Neural progenitor cell (in vitro differentiated cells): Measurements from ENCODE around the gene HYPK. TPM values are rescaled to one million over a fixed set of nuclear protein-coding genes. Genes with fewer than 3 reads are reported as not detected.
"Not testable (repeated sequence)": the region's sequence is repeated elsewhere in the genome, so short reads cannot be mapped to it uniquely, and the experiment has no call there.

Source experiments
- DNase-seq: peaks from one replicate; pipeline ENCODE4 v3.0.0-alpha.2; 2016; ENCODE audit warnings: low spot score
- H2AFZ ChIP-seq: fragments of 200-600 bp; sonication (generic); replicated peaks from 2 replicates; pipeline ENCODE4 v1.6.1; 2016; ENCODE audit warnings: antibody characterized with exemption
- H3F3A ChIP-seq: fragments of 200-600 bp; sonication (generic); 2 replicates; pipeline ENCODE4 v1.6.1; 2016; ENCODE audit warnings: antibody characterized with exemption, low read depth
- H3K27ac ChIP-seq: fragments of 200-600 bp; sonication (generic); 2 replicates; pipeline ENCODE4 v1.5.1; 2016; ENCODE audit warnings: mild to moderate bottlenecking
- H3K27me3 ChIP-seq: fragments of 200-600 bp; sonication (generic); 2 replicates; pipeline ENCODE4 v1.6.1; 2016; ENCODE audit warnings: mild to moderate bottlenecking, moderate library complexity
- H3K36me3 ChIP-seq: fragments of 200-600 bp; sonication (generic); 2 replicates; pipeline ENCODE4 v1.5.1; 2016
- H3K4me1 ChIP-seq: fragments of 200-600 bp; sonication (generic); 2 replicates; pipeline ENCODE4 v1.6.1; 2016; ENCODE audit warnings: mixed run types
- H3K4me2 ChIP-seq: fragments of 200-600 bp; sonication (generic); 2 replicates; pipeline ENCODE4 v1.6.1; 2016
- H3K4me3 ChIP-seq: fragments of 200-600 bp; sonication (generic); 2 replicates; pipeline ENCODE4 v1.5.1; 2016
- H3K79me2 ChIP-seq: fragments of 200-600 bp; sonication (generic); 2 replicates; pipeline ENCODE4 v1.6.1; 2016; ENCODE audit warnings: low read depth
- H3K9ac ChIP-seq: fragments of 200-600 bp; sonication (generic); 2 replicates; pipeline ENCODE4 v1.6.1; 2016
- H3K9me3 ChIP-seq: fragments of 200-600 bp; sonication (generic); 2 replicates; pipeline ENCODE4 v1.5.1; 2016; ENCODE audit warnings: low read depth
- H4K20me1 ChIP-seq: fragments of 200-600 bp; sonication (generic); 2 replicates; pipeline ENCODE4 v1.6.1; 2016; ENCODE audit warnings: low read depth
- H3K27ac Mint-ChIP-seq: 3 replicates; pipeline ENCODE4 v1.8.0; 2021; ENCODE audit warnings: mixed read lengths
- H3K27me3 Mint-ChIP-seq: 2 replicates; pipeline ENCODE4 v1.8.0; 2022; ENCODE audit warnings: low read depth, mild to moderate bottlenecking, inconsistent platforms, moderate library complexity, mixed read lengths; ENCODE audit not compliant: insufficient read depth
- H3K36me3 Mint-ChIP-seq: 3 replicates; pipeline ENCODE4 v1.8.0; 2021; ENCODE audit warnings: mixed read lengths
- H3K4me1 Mint-ChIP-seq: 3 replicates; pipeline ENCODE4 v1.8.0; 2021; ENCODE audit warnings: mixed read lengths
- H3K4me3 Mint-ChIP-seq: 3 replicates; pipeline ENCODE4 v1.8.0; 2021; ENCODE audit warnings: mild to moderate bottlenecking, moderate library complexity, mixed read lengths
- H3K9me3 Mint-ChIP-seq: 3 replicates; pipeline ENCODE4 v1.8.0; 2020; ENCODE audit warnings: mixed read lengths
- CTCF ChIP-seq: fragments of 200-600 bp; sonication (generic); IDR thresholded peaks from 2 replicates; pipeline ENCODE4 v1.5.1; 2017; ENCODE audit warnings: antibody characterized with exemption, mild to moderate bottlenecking
- EZH2 ChIP-seq: fragments of 200-600 bp; sonication (generic); IDR thresholded peaks from 2 replicates; pipeline ENCODE4 v1.6.1; 2017; ENCODE audit warnings: antibody characterized with exemption, mild to moderate bottlenecking, moderate library complexity
- EZH2phosphoT487 ChIP-seq: fragments of 200-600 bp; sonication (generic); IDR thresholded peaks from 2 replicates; pipeline ENCODE4 v1.6.1; 2017; ENCODE audit warnings: antibody characterized with exemption
- total RNA-seq: library from RNA; depleted of rRNA; stranded (reverse); fragments of >200 nt; gene quantifications from 2 replicates; pipeline ENCODE4 v1.2.3, GENCODE V29; 2015; ENCODE audit warnings: low replicate concordance

Gene HYPK
- total RNA-seq, 1 donor from 2014 or later = 8.3 TPM

GRCh38 chr15:43826029-43826507, 25.7 kb downstream of the HYPK start:
- Mint-ChIP-seq H3K27me3 (peaks cover 2% of the 10 kb centered on the region), H3K4me1 (peaks cover 25% of the 10 kb centered on the region), H3K36me3 (peaks cover 15% of the 10 kb centered on the region), H3K9me3 (peaks cover 5% of the 10 kb centered on the region), H3K27ac (no peak overlapping the region), H3K4me3 (peak overlapping the region; percentile 85)
- no peak for DNase-seq
- Histone ChIP-seq H3K4me1 (peaks cover 16% of the 10 kb centered on the region), H3F3A (peaks cover 30% of the 10 kb centered on the region), H3K9me3 (peaks cover 5% of the 10 kb centered on the region), H4K20me1 (no peaks in the 10 kb centered on the region), H3K9ac (no peak overlapping the region), H2AFZ (no peak overlapping the region), H3K27ac (no peak overlapping the region), H3K4me3 (peak overlapping the region; percentile 51), H3K27me3 (no peaks in the 10 kb centered on the region), H3K79me2 (peaks cover 53% of the 10 kb centered on the region), H3K4me2 (peak overlapping the region; percentile 79), H3K36me3 (peaks cover 5% of the 10 kb centered on the region)
- no peak for TF ChIP-seq EZH2

GRCh38 chr15:43826508-43827341, 26.3 kb downstream of the HYPK start, which contains the start of gene WDR76:
WDR76 (plus strand) TSS chr15:43827002; CDS start chr15:43827033, 31 bp downstream.
- H3K9me3 ChIP-seq = peaks cover 5% of the 10 kb centered on the region
- peaks cover 47% of the 10 kb centered on the region for H3K79me2 ChIP-seq
- peak within 1 kb of the TSS; percentile 51 for H3K4me3 ChIP-seq
- H3K27me3 ChIP-seq = no peaks in the 10 kb centered on the region
- peaks cover 5% of the 10 kb centered on the region for H3K9me3 Mint-ChIP-seq
- H3F3A ChIP-seq = peaks cover 30% of the 10 kb centered on the region
- TF ChIP-seq CTCF (no peak), EZH2 (no peak), EZH2phosphoT487 (no peak)
- H3K36me3 ChIP-seq = no peaks in the 10 kb centered on the region
- peak; percentile 93 for DNase-seq
- peaks cover 2% of the 10 kb centered on the region for H3K27me3 Mint-ChIP-seq
- H4K20me1 ChIP-seq = no peaks in the 10 kb centered on the region
- H3K9ac ChIP-seq = no peak within 1 kb of the TSS
- no peak within 1 kb of the TSS for H3K27ac ChIP-seq
- peaks cover 17% of the 10 kb centered on the region for H3K36me3 Mint-ChIP-seq
- H3K4me1 Mint-ChIP-seq = peaks cover 24% of the 10 kb centered on the region
- peaks cover 16% of the 10 kb centered on the region for H3K4me1 ChIP-seq
- no peak within 1 kb of the TSS for H3K27ac Mint-ChIP-seq
- H3K4me3 Mint-ChIP-seq = peak within 1 kb of the TSS; percentile 85
- peak within 1 kb of the TSS; percentile 79 for H3K4me2 ChIP-seq
- H2AFZ ChIP-seq = peak within 1 kb of the TSS; percentile 94

- Histone ChIP-seq H3K9ac (no peak overlapping the region), H3K36me3 (no peaks in the 10 kb centered on the region), H2AFZ (no peak overlapping the region), H3K4me2 (peak overlapping the region; percentile 79), H3K4me3 (peak overlapping the region; percentile 51), H4K20me1 (no peaks in the 10 kb centered on the region), H3K4me1 (peaks cover 13% of the 10 kb centered on the region), H3F3A (peaks cover 30% of the 10 kb centered on the region), H3K27me3 (no peaks in the 10 kb centered on the region), H3K27ac (no peak overlapping the region), H3K79me2 (peaks cover 45% of the 10 kb centered on the region), H3K9me3 (peaks cover 5% of the 10 kb centered on the region)
- Mint-ChIP-seq H3K4me1 (peaks cover 24% of the 10 kb centered on the region), H3K27me3 (peaks cover 2% of the 10 kb centered on the region), H3K9me3 (peaks cover 5% of the 10 kb centered on the region), H3K36me3 (peaks cover 17% of the 10 kb centered on the region), H3K27ac (peak overlapping the region; percentile 1), H3K4me3 (peak overlapping the region; percentile 85)
- peak; percentile 5 for DNase-seq
- TF ChIP-seq CTCF (no peak), EZH2 (no peak), EZH2phosphoT487 (no peak)
Observed at GRCh38 chr15:43828061-43828657, 27.8 kb downstream of the HYPK start.

- not testable (repeated sequence) for DNase-seq
Observed at GRCh38 chr15:43829951-43830540, 29.6 kb downstream of the HYPK start.

GRCh38 chr15:43830691-43831275, 30.4 kb downstream of the HYPK start:
- not testable (repeated sequence) for DNase-seq

More at GRCh38 chr15:43829951-43830540, 29.6 kb downstream of the HYPK start:
- H3K27ac Mint-ChIP-seq, H3K36me3 ChIP-seq, H3K9me3 ChIP-seq, H3K4me3 ChIP-seq, H3K4me3 Mint-ChIP-seq, H2AFZ ChIP-seq, H3K27ac ChIP-seq, H3K4me2 ChIP-seq, H3K27me3 ChIP-seq, H3K9ac ChIP-seq, H3K9me3 Mint-ChIP-seq, H4K20me1 ChIP-seq, H3K27me3 Mint-ChIP-seq: not testable (repeated sequence)
- peaks cover 13% of the 10 kb centered on the region for H3K4me1 ChIP-seq
- Mint-ChIP-seq H3K4me1 (peaks cover 19% of the 10 kb centered on the region), H3K36me3 (peaks cover 21% of the 10 kb centered on the region)
- peaks cover 40% of the 10 kb centered on the region for H3K79me2 ChIP-seq
- H3F3A ChIP-seq = peaks cover 24% of the 10 kb centered on the region

More at GRCh38 chr15:43830691-43831275, 30.4 kb downstream of the HYPK start:
- Histone ChIP-seq H3K4me1 (peaks cover 13% of the 10 kb centered on the region), H3K79me2 (peaks cover 40% of the 10 kb centered on the region), H3F3A (peaks cover 23% of the 10 kb centered on the region)
- H3K9ac ChIP-seq, H3K36me3 ChIP-seq, H3K9me3 Mint-ChIP-seq, H3K4me3 Mint-ChIP-seq, H4K20me1 ChIP-seq, H3K4me2 ChIP-seq, H3K27me3 Mint-ChIP-seq, H3K27me3 ChIP-seq, H3K4me3 ChIP-seq, H2AFZ ChIP-seq, H3K27ac Mint-ChIP-seq, H3K9me3 ChIP-seq, H3K27ac ChIP-seq: not testable (repeated sequence)
- peaks cover 19% of the 10 kb centered on the region for H3K4me1 Mint-ChIP-seq
- H3K36me3 Mint-ChIP-seq = peaks cover 24% of the 10 kb centered on the region
